GM19467 (cell line): ENCODE data around the gene COX19.

ENCODE experiments used
- ATAC-seq: cut with Tn5 transposase; IDR thresholded peaks from one replicate; pipeline ENCODE4 v1.9.1; 2021; ENCODE audit warnings: mild to moderate bottlenecking, moderate library complexity; ENCODE audit not compliant: unreplicated experiment

Gene COX19

GRCh38 chr7:979886-980571 is 4.7 kb upstream of the COX19 start:
- ATAC-seq: no peak

- no peak for ATAC-seq
These were observed 3.8 kb upstream of the COX19 start for GRCh38 chr7:979151-979550.

GRCh38 chr7:978416-979091 is 3.2 kb upstream of the COX19 start:
- ATAC-seq: no peak

- no peak for ATAC-seq
These were observed 2.6 kb upstream of the COX19 start for GRCh38 chr7:978049-978346.

GRCh38 chr7:977326-978048 is 2.1 kb upstream of the COX19 start:
- no peak for ATAC-seq

GRCh38 chr7:976901-977325 is 1.6 kb upstream of the COX19 start:
- no peak for ATAC-seq

- no peak for ATAC-seq
These were observed 539 bp upstream of the COX19 start for GRCh38 chr7:975702-976473.

- no peak for ATAC-seq
These were observed 1.2 kb downstream of the COX19 start for GRCh38 chr7:974172-974571.

- ATAC-seq: no peak
These were observed 2.0 kb downstream of the COX19 start for GRCh38 chr7:973312-973711.

- no peak for ATAC-seq
These were observed 2.6 kb downstream of the COX19 start for GRCh38 chr7:972676-973309.

GRCh38 chr7:972110-972509 is 3.2 kb downstream of the COX19 start:
- ATAC-seq: no peak

- ATAC-seq: no peak
These were observed 4.6 kb downstream of the COX19 start for GRCh38 chr7:970744-971143.

- no peak for ATAC-seq
These were observed 5.9 kb downstream of the COX19 start for GRCh38 chr7:969403-969802.

- no peak for ATAC-seq
These were observed 6.9 kb downstream of the COX19 start for GRCh38 chr7:968205-969105.

GRCh38 chr7:967361-968082 is 7.8 kb downstream of the COX19 start:
- no peak for ATAC-seq

- ATAC-seq: no peak
These were observed 8.9 kb downstream of the COX19 start for GRCh38 chr7:966291-967069.

GRCh38 chr7:964401-965231 is 10.7 kb downstream of the COX19 start:
- ATAC-seq: no peak
